Muscle of leg (tissue), 11 donors: Measurements from ENCODE around the gene GOSR1. TPM values are rescaled to one million over a fixed set of nuclear protein-coding genes. Genes with fewer than 3 reads are reported as not detected.
"Not testable (repeated sequence)": the region's sequence is repeated elsewhere in the genome, so short reads cannot be mapped to it uniquely, and the experiment has no call there.

Experiments used
- DNase-seq: peaks from one replicate; pipeline ENCODE4 v3.0.0; 2013
- H3K27ac ChIP-seq: one replicate; pipeline ENCODE4 v1.5.1; 2013; ENCODE audit warnings: mild to moderate bottlenecking, low read length, control low read depth
- H3K27me3 ChIP-seq: one replicate; pipeline ENCODE4 v1.6.1; 2013; ENCODE audit warnings: low read length; ENCODE audit not compliant: control insufficient read depth, insufficient read depth
- H3K36me3 ChIP-seq: one replicate; pipeline ENCODE4 v1.6.1; 2013; ENCODE audit warnings: low read length; ENCODE audit not compliant: control insufficient read depth, insufficient read depth
- H3K4me1 ChIP-seq: one replicate; pipeline ENCODE4 v1.6.1; 2013; ENCODE audit warnings: low read length; ENCODE audit not compliant: control insufficient read depth, insufficient read depth
- H3K4me3 ChIP-seq: one replicate; pipeline ENCODE4 v1.5.1; 2013; ENCODE audit warnings: low read length, control low read depth
- H3K9me3 ChIP-seq: replicated peaks from 2 replicates; pipeline ENCODE4 v1.6.1; 2013; ENCODE audit warnings: low read depth, low read length; ENCODE audit not compliant: control insufficient read depth
- WGBS: methylation state at CpG from one replicate; pipeline ENCODE4 v1.1.5; 2013; ENCODE audit warnings: missing lambda C conversion rate; ENCODE audit not compliant: insufficient coverage; 5-methylcytosine and 5-hydroxymethylcytosine counted together
- polyA plus RNA-seq, 8 donors: library from polyadenylated mRNA; unstranded; fragments of 120-200 nt; gene quantifications; one replicate each; pipeline versions ENCODE4 v1.2.1 to v1.2.3, GENCODE V29; 2013; ENCODE audit warnings: inconsistent platforms in 1 of 8, low replicate concordance in 1 of 8; ENCODE audit not compliant: insufficient read length in 8 of 8, insufficient read depth in 1 of 8
- total RNA-seq: library from RNA; stranded (reverse); fragments of 120-200 nt; gene quantifications from one replicate; pipeline ENCODE4 v1.2.4, GENCODE V29; 2013

GOSR1 gene
- total and polyA plus RNA-seq, 9 donors = 21.8 to 32.3 (median 26.0) TPM

GRCh38 chr17:30550512-30551273 is 73.5 kb downstream of the GOSR1 start:
- 72% methylated on average over 7 of the region's 10 CpGs for WGBS
- H3K4me3 ChIP-seq = no peak overlapping the region
- no peaks in the 10 kb centered on the region for H3K9me3 ChIP-seq
- no peaks in the 10 kb centered on the region for H3K36me3 ChIP-seq
- no peak for DNase-seq
- H3K4me1 ChIP-seq = no peaks in the 10 kb centered on the region
- H3K27ac ChIP-seq = no peak overlapping the region
- no peaks in the 10 kb centered on the region for H3K27me3 ChIP-seq

- not testable (repeated sequence) for H3K36me3 ChIP-seq, DNase-seq, H3K27ac ChIP-seq, H3K4me3 ChIP-seq, H3K27me3 ChIP-seq, H3K9me3 ChIP-seq, H3K4me1 ChIP-seq
- 80% methylated on average over 8 of the region's 9 CpGs for WGBS
Measured at GRCh38 chr17:30551274-30551995, 74.2 kb downstream of the GOSR1 start.

- 89% methylated on average over 9 of the region's 9 CpGs for WGBS
- Histone ChIP-seq H3K27me3 (no peaks in the 10 kb centered on the region), H3K4me1 (no peaks in the 10 kb centered on the region), H3K9me3 (no peaks in the 10 kb centered on the region), H3K27ac (no peak overlapping the region), H3K36me3 (no peaks in the 10 kb centered on the region), H3K4me3 (no peak overlapping the region)
- DNase-seq = no peak
Measured at GRCh38 chr17:30551996-30552339, 74.8 kb downstream of the GOSR1 start.

- H3K27ac ChIP-seq = no peak overlapping the region
- 98% methylated on average over 10 of the region's 10 CpGs for WGBS
- no peak for DNase-seq
- H3K4me1 ChIP-seq = no peaks in the 10 kb centered on the region
- no peaks in the 10 kb centered on the region for H3K36me3 ChIP-seq
- H3K4me3 ChIP-seq = no peak overlapping the region
- no peaks in the 10 kb centered on the region for H3K27me3 ChIP-seq
- no peaks in the 10 kb centered on the region for H3K9me3 ChIP-seq
Measured at GRCh38 chr17:30552994-30553566, 75.9 kb downstream of the GOSR1 start.

- DNase-seq, H3K27me3 ChIP-seq, H3K4me3 ChIP-seq, H3K9me3 ChIP-seq, H3K27ac ChIP-seq, H3K4me1 ChIP-seq, H3K36me3 ChIP-seq: not testable (repeated sequence)
- 94% methylated on average over 3 of the region's 4 CpGs for WGBS
Measured at GRCh38 chr17:30553823-30554440, 76.7 kb downstream of the GOSR1 start.

- Histone ChIP-seq H3K36me3 (no peaks in the 10 kb centered on the region), H3K27me3 (no peaks in the 10 kb centered on the region), H3K4me1 (no peaks in the 10 kb centered on the region), H3K27ac (no peak overlapping the region), H3K9me3 (no peaks in the 10 kb centered on the region), H3K4me3 (no peak overlapping the region)
- WGBS = 81% methylated on average over 20 of the region's 20 CpGs
- no peak for DNase-seq
Measured at GRCh38 chr17:30554839-30555751, 77.9 kb downstream of the GOSR1 start.

GRCh38 chr17:30555942-30556341 is 78.7 kb downstream of the GOSR1 start:
- H3K9me3 ChIP-seq = no peaks in the 10 kb centered on the region
- H3K36me3 ChIP-seq = no peaks in the 10 kb centered on the region
- no peaks in the 10 kb centered on the region for H3K4me1 ChIP-seq
- no peaks in the 10 kb centered on the region for H3K27me3 ChIP-seq
- WGBS = 93% methylated on average over 5 of the region's 5 CpGs
- no peak overlapping the region for H3K4me3 ChIP-seq
- DNase-seq = no peak
- H3K27ac ChIP-seq = no peak overlapping the region

- no peak overlapping the region for H3K4me3 ChIP-seq
- H3K27ac ChIP-seq = no peak overlapping the region
- no peaks in the 10 kb centered on the region for H3K4me1 ChIP-seq
- no peaks in the 10 kb centered on the region for H3K36me3 ChIP-seq
- DNase-seq = no peak
- no peaks in the 10 kb centered on the region for H3K27me3 ChIP-seq
- 83% methylated on average over 20 of the region's 26 CpGs for WGBS
- no peaks in the 10 kb centered on the region for H3K9me3 ChIP-seq
Measured at GRCh38 chr17:30556374-30557332, 79.4 kb downstream of the GOSR1 start.
